ENCODE results near the gene ERVMER34-1. TPM values are rescaled to one million over a fixed set of nuclear protein-coding genes. Genes with fewer than 3 reads are reported as not detected.

Gene ERVMER34-1
- total and polyA plus RNA-seq, 2 experiments from 2014 or later = 2.9 to 3.4 TPM

- no peaks in the 10 kb centered on the region for H3K36me3 ChIP-seq
- no peaks in the 10 kb centered on the region for H3K27me3 ChIP-seq
- TF ChIP-seq, protein P1, sequence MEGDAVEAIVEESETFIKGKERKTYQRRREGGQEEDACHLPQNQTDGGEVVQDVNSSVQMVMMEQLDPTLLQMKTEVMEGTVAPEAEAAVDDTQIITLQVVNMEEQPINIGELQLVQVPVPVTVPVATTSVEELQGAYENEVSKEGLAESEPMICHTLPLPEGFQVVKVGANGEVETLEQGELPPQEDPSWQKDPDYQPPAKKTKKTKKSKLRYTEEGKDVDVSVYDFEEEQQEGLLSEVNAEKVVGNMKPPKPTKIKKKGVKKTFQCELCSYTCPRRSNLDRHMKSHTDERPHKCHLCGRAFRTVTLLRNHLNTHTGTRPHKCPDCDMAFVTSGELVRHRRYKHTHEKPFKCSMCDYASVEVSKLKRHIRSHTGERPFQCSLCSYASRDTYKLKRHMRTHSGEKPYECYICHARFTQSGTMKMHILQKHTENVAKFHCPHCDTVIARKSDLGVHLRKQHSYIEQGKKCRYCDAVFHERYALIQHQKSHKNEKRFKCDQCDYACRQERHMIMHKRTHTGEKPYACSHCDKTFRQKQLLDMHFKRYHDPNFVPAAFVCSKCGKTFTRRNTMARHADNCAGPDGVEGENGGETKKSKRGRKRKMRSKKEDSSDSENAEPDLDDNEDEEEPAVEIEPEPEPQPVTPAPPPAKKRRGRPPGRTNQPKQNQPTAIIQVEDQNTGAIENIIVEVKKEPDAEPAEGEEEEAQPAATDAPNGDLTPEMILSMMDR (IDR thresholded peaks at IDR 0.05; ENCODE audit: low read depth, low read length) = no peak
- H3K27ac ChIP-seq = no peak overlapping the region
- no peaks in the 10 kb centered on the region for H3K9me3 ChIP-seq (ENCODE audit: low read depth)
- no peaks in the 10 kb centered on the region for H3K4me1 ChIP-seq (ENCODE audit: low read depth)
- H3K4me3 ChIP-seq = no peak overlapping the region
- DNase-seq (ENCODE audit: low read depth in 1 of 2, low spot score in 1 of 2) = no peak
These were observed 37.6 kb upstream of the ERVMER34-1 start for GRCh38 chr4:52788806-52789205.

- no peak for DNase-seq (ENCODE audit: low read depth in 1 of 2, low spot score in 1 of 2)
- H3K27ac ChIP-seq = peak overlapping the region; percentile 64
These were observed 31.8 kb upstream of the ERVMER34-1 start for GRCh38 chr4:52783069-52783468.

DNA sequence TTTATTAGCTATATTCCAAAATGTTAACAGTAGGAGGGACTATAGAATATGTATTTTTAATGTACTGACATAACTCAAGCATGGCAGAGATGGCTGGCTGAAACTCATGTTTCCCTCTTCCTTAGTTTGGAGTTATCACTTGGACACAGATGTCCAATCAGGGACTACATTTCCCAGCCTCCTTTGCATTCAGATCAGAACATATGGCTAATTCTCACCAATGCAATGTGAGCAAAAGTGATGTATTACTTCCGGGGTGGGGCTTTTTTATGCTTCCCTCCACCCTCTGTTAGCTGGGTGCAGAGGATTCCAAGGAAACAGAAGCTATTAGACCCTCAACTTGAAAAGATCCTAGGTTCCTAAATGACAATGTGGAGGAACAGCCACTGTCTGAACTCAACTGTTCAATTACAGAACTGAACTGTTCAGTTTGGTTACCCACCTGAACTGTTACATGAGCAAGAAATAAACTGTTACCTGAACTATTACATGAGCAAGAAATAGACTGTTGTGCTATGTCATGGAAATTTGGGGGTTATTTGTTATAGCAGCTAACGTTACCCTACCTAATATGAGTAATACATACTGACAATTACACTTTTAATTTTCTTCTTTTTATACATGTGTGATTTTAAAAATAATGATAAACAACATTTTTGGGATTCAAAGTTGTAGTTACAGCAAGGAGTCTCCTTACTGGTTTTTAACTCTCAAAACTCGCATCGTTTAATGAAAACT, 29.6 kb upstream of the ERVMER34-1 start:
- Histone ChIP-seq H3K36me3 (no peaks in the 10 kb centered on the region), H3K4me3 (no peak overlapping the region), H3K9me3 (ENCODE audit: low read depth) (no peaks in the 10 kb centered on the region), H3K4me1 (ENCODE audit: low read depth) (peaks cover 11% of the 10 kb centered on the region), H3K27me3 (no peaks in the 10 kb centered on the region), H3K27ac (no peak overlapping the region)
- TF ChIP-seq, protein P1 (IDR thresholded peaks at IDR 0.05; ENCODE audit: low read depth, low read length) = no peak
- DNase-seq (ENCODE audit: low read depth in 1 of 2, low spot score in 1 of 2) = peak in 1 of 2 donors; percentile 3

More at GRCh38 chr4:52783069-52783468, 31.8 kb upstream of the ERVMER34-1 start:
- H3K36me3 ChIP-seq = no peaks in the 10 kb centered on the region
- no peaks in the 10 kb centered on the region for H3K27me3 ChIP-seq
- TF ChIP-seq, protein P1 (IDR thresholded peaks at IDR 0.05; ENCODE audit: low read depth, low read length) = no peak
- peaks cover 11% of the 10 kb centered on the region for H3K4me1 ChIP-seq (ENCODE audit: low read depth)
- no peak overlapping the region for H3K4me3 ChIP-seq
- no peaks in the 10 kb centered on the region for H3K9me3 ChIP-seq (ENCODE audit: low read depth)

- Histone ChIP-seq H3K27me3 (no peaks in the 10 kb centered on the region), H3K4me1 (ENCODE audit: low read depth) (peaks cover 11% of the 10 kb centered on the region), H3K27ac (no peak overlapping the region), H3K9me3 (ENCODE audit: low read depth) (no peaks in the 10 kb centered on the region), H3K36me3 (no peaks in the 10 kb centered on the region), H3K4me3 (no peak overlapping the region)
- peak in 1 of 2 donors; percentile 64 for DNase-seq (ENCODE audit: low read depth in 1 of 2, low spot score in 1 of 2)
- TF ChIP-seq, protein P1 (IDR thresholded peaks at IDR 0.05; ENCODE audit: low read depth, low read length) = no peak
These were observed 29.0 kb upstream of the ERVMER34-1 start for GRCh38 chr4:52780206-52780605.

DNA sequence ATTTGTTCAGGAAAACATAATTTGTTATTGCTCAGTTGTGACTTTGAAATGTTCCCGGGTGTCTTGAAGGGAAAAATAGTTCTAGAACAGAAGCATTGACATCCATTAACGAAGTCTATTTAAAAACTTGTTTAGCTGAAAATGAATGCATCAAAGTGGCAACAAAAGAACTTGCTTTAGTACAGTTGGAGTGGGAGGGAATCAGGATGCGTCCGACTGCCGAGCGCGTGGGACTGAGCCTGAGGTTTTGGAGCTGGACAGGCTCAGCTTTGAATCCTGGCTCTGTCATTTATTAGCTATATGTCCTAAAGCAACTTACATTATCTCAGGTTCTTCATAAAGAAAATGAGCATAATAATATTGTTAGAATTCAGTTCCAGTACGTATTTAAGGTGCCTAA, 9.0 kb upstream of the ERVMER34-1 start:
- peaks cover 7% of the 10 kb centered on the region for H3K4me1 ChIP-seq (ENCODE audit: low read depth)
- no peaks in the 10 kb centered on the region for H3K36me3 ChIP-seq
- no peak overlapping the region for H3K27ac ChIP-seq
- no peaks in the 10 kb centered on the region for H3K9me3 ChIP-seq (ENCODE audit: low read depth)
- H3K27me3 ChIP-seq = no peaks in the 10 kb centered on the region
- H3K4me3 ChIP-seq = no peak overlapping the region
- TF ChIP-seq, protein P1 (IDR thresholded peaks at IDR 0.05; ENCODE audit: low read depth, low read length) = no peak
- DNase-seq (ENCODE audit: low read depth in 1 of 2, low spot score in 1 of 2) = no peak
